Right lobe of liver (tissue), 4 donors: ENCODE results near the gene PPME1.

ENCODE experiments used
- CTCF ChIP-seq, 4 donors: fragments of 200-600 bp in 3 of 4; fragments of 450-650 bp in 1 of 4; IDR thresholded peaks; one replicate each; pipeline versions ENCODE4 v1.5.1 to v1.8.0; 2016 to 2022; ENCODE audit warnings: antibody characterized with exemption in 4 of 4, mild to moderate bottlenecking in 2 of 4
- POLR2A ChIP-seq: fragments of 450-650 bp; IDR thresholded peaks from one replicate; pipeline ENCODE4 v1.6.1; 2017; ENCODE audit warnings: antibody characterized with exemption, mild to moderate bottlenecking
- donor health status: DM: no; HTN: no; CAD: no.
- donor health status: DM: no; HTN: no; CAD: no.
- donor health status: DM: no; HTN: yes; CAD: no.

- TF ChIP-seq CTCF (IDR thresholded peaks at IDR 0.05) (no peak), POLR2A (no peak)
Observed at GRCh38 chr11:74138572-74138971, 32.5 kb upstream of the PPME1 start.
